Natural killer cell (primary cell): ENCODE results near the gene PTCD3. TPM values are rescaled to one million over a fixed set of nuclear protein-coding genes. Genes with fewer than 3 reads are reported as not detected.

ENCODE experiments used
- ATAC-seq, 3 donors: fragments of 150-1000 bp in 2 of 3; fragments of 200-7000 bp in 1 of 3; cut with Tn5 transposase; 1 replicate in 1 of 3; 2 replicates in 2 of 3; pipeline ENCODE4 v1.10.0; 2021; ENCODE audit warnings: mild to moderate bottlenecking in 2 of 3, moderate library complexity in 2 of 3
- DNase-seq, 2 donors: peaks; one replicate each; pipeline versions ENCODE4 v3.0.0 to v3.0.0-alpha.2; 2013 to 2021; ENCODE audit warnings: mixed read lengths in 1 of 2
- H3K27ac ChIP-seq: one replicate; pipeline ENCODE4 v1.5.1; 2013; ENCODE audit warnings: mild to moderate bottlenecking, low read length
- H3K27me3 ChIP-seq: one replicate; pipeline ENCODE4 v1.6.1; 2013; ENCODE audit warnings: low read length; ENCODE audit not compliant: control insufficient read depth, insufficient read depth
- H3K36me3 ChIP-seq: one replicate; pipeline ENCODE4 v1.6.1; 2013; ENCODE audit warnings: low read length; ENCODE audit not compliant: control insufficient read depth, insufficient read depth
- H3K4me1 ChIP-seq: one replicate; pipeline ENCODE4 v1.6.1; 2013; ENCODE audit warnings: low read length; ENCODE audit not compliant: control insufficient read depth, insufficient read depth
- H3K4me3 ChIP-seq: one replicate; pipeline ENCODE4 v1.5.1; 2013; ENCODE audit warnings: low read length
- H3K9me3 ChIP-seq: one replicate; pipeline ENCODE4 v1.6.1; 2013; ENCODE audit warnings: low read length; ENCODE audit not compliant: control insufficient read depth, insufficient read depth
- H3K27ac Mint-ChIP-seq, 2 donors: one replicate each; pipeline ENCODE4 v1.8.0; 2022; ENCODE audit warnings: mild to moderate bottlenecking in 2 of 2, mixed read lengths in 2 of 2, moderate library complexity in 1 of 2
- H3K27me3 Mint-ChIP-seq, 2 donors: one replicate each; pipeline ENCODE4 v1.8.0; 2022; ENCODE audit warnings: low read depth in 2 of 2, mixed read lengths in 2 of 2
- H3K36me3 Mint-ChIP-seq: one replicate; pipeline ENCODE4 v1.8.0; 2022; ENCODE audit warnings: mixed read lengths
- H3K4me1 Mint-ChIP-seq, 2 donors: one replicate each; pipeline ENCODE4 v1.8.0; 2022; ENCODE audit warnings: mixed read lengths in 2 of 2
- H3K4me3 Mint-ChIP-seq: one replicate; pipeline ENCODE4 v1.8.0; 2022; ENCODE audit warnings: mild to moderate bottlenecking, moderate library complexity, mixed read lengths
- H3K9me3 Mint-ChIP-seq, 2 donors: one replicate each; pipeline ENCODE4 v1.8.0; 2022; ENCODE audit warnings: mixed read lengths in 2 of 2
- WGBS: methylation state at CpG from one replicate; pipeline ENCODE4 v1.1.7; 2013; ENCODE audit warnings: missing lambda C conversion rate; ENCODE audit not compliant: insufficient coverage; 5-methylcytosine and 5-hydroxymethylcytosine counted together
- intact Hi-C: fragments of 100-400 bp; cut with micrococcal nuclease; formaldehyde crosslinking; loops from one replicate; pipeline ENCODE4 v1.14.2; 2022
- total RNA-seq, 4 donors: library from RNA; stranded (reverse); fragments of 120-200 nt in 1 of 4; gene quantifications; one replicate each; pipeline versions ENCODE4 v1.2.3 to v1.2.4, GENCODE V29; 2013 to 2022
- TF ChIP-seq, protein P1 (sequence below): fragments of 200-600 bp; IDR thresholded peaks from one replicate; pipeline ENCODE4 v1.8.0; 2022; ENCODE audit warnings: antibody characterized with exemption

The PTCD3 gene
- total RNA-seq, 3 donors from 2014 or later (not counting 1 experiment from before 2014, with no cell fraction given), result 115 to 146 (median 128) TPM

DNA sequence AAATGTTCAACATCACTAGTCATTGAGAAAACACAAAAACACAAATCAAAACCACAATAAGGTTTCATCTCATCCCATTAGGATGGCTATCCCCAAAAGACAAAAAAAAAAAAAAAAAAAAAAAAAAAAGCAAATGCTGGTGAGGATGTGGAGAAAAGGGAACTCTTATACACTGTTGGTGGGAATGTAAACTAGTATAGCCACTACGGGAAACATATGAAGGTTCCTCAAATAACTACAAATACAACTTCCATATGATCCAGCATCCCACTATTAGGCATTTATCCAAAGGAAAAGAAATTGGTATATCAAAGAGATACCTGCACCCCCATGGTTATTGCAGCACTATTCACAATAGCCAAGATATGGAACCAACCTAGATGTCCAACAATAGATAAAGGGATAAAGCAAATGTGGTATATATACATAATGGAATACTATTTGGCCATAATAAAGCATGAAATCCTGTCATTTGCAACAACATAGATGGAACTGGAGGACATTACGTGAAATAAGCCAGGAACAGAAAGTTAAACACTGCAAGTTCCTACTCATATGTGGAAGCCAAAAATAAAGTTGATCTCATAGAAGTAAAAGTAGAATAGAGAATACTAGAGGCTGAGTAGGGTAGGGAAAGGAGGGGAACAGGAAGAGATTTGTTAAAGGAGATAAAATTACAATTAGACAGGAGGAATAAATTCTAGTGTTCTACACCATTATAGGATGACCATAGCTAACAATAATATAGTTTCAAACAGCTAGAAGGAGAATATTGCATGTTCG is 8.7 kb upstream of the PTCD3 start:
- no peaks in the 10 kb centered on the region for H3K27me3 Mint-ChIP-seq
- TF ChIP-seq, protein P1, sequence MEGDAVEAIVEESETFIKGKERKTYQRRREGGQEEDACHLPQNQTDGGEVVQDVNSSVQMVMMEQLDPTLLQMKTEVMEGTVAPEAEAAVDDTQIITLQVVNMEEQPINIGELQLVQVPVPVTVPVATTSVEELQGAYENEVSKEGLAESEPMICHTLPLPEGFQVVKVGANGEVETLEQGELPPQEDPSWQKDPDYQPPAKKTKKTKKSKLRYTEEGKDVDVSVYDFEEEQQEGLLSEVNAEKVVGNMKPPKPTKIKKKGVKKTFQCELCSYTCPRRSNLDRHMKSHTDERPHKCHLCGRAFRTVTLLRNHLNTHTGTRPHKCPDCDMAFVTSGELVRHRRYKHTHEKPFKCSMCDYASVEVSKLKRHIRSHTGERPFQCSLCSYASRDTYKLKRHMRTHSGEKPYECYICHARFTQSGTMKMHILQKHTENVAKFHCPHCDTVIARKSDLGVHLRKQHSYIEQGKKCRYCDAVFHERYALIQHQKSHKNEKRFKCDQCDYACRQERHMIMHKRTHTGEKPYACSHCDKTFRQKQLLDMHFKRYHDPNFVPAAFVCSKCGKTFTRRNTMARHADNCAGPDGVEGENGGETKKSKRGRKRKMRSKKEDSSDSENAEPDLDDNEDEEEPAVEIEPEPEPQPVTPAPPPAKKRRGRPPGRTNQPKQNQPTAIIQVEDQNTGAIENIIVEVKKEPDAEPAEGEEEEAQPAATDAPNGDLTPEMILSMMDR, result no peak
- Histone ChIP-seq H3K4me1 (no peaks in the 10 kb centered on the region), H3K9me3 (no peaks in the 10 kb centered on the region), H3K4me3 (no peak overlapping the region), H3K27me3 (no peaks in the 10 kb centered on the region), H3K27ac (no peak overlapping the region), H3K36me3 (peaks cover 48% of the 10 kb centered on the region)
- WGBS, result 93% methylated on average over 1 of the region's 3 CpGs
- H3K9me3 Mint-ChIP-seq, result no peaks in the 10 kb centered on the region
- peaks cover 7 to 10% of the 10 kb centered on the region in 2 donors for H3K4me1 Mint-ChIP-seq
- ATAC-seq (no peak), DNase-seq (no peak)
- no peak overlapping the region for H3K4me3 Mint-ChIP-seq
- H3K27ac Mint-ChIP-seq, result no peak overlapping the region
- peaks cover 28% of the 10 kb centered on the region for H3K36me3 Mint-ChIP-seq
- intact Hi-C loops, result no loop called here

DNA sequence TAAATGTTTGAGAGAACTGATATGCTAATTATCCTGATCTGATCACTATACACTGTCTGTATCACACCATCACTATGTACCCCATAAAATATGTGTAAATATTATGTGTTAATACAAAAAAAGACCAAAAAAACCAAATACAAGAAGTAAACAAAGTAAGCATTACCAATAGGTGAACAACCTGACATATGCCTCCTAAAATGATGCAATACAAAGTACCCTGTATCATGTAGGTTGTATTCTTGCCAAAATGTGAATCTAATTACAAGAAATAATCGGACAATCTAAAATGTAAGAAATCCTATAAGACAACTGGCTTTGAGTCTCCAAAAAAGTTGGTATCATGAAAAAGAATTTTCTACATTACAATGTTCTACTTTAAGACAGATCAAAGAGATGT is 8.1 kb upstream of the PTCD3 start:
- Histone ChIP-seq H3K4me3 (no peak overlapping the region), H3K27ac (no peak overlapping the region), H3K36me3 (peaks cover 46% of the 10 kb centered on the region), H3K4me1 (no peaks in the 10 kb centered on the region), H3K27me3 (no peaks in the 10 kb centered on the region), H3K9me3 (no peaks in the 10 kb centered on the region)
- Mint-ChIP-seq H3K27me3 (no peaks in the 10 kb centered on the region), H3K27ac (no peak overlapping the region), H3K9me3 (no peaks in the 10 kb centered on the region), H3K4me1 (peaks cover 12 to 14% of the 10 kb centered on the region in 2 donors), H3K36me3 (peaks cover 28% of the 10 kb centered on the region), H3K4me3 (no peak overlapping the region)
- TF ChIP-seq, protein P1, result no peak
- DNase-seq (no peak), ATAC-seq (no peak)
- no CpG with 5 or more reads among the region's 1 CpG for WGBS
- intact Hi-C loops, result no loop called here

DNA sequence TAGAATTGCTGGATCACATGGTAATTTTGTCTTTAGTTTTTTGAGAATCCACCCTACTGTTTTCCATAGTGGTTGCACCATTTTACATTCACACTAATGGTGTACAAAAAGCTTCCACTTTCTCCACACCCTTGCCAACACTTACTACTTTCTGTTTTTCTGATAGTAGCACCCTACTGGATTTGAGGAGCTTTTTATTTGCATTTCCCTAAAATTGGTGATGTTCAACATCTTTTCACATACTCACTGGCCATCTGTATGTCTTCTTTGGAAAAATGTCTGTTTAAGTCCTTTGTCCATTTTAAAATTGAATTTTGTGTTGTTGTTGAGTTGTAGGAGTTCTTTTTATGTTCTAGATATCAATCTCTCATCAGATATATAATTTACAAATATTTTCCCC is 3.9 kb upstream of the PTCD3 start:
- no peak overlapping the region for H3K27ac ChIP-seq
- ATAC-seq, result no peak
- Mint-ChIP-seq H3K4me1 (peaks cover 45 to 49% of the 10 kb centered on the region in 2 donors), H3K9me3 (no peaks in the 10 kb centered on the region), H3K27ac (no peak overlapping the region), H3K36me3 (peaks cover 15% of the 10 kb centered on the region), H3K27me3 (no peaks in the 10 kb centered on the region), H3K4me3 (no peak overlapping the region)
- TF ChIP-seq, protein P1, result no peak
- no peak overlapping the region for H3K4me3 ChIP-seq
- H3K27me3 ChIP-seq, result no peaks in the 10 kb centered on the region
- DNase-seq, result no peak
- peaks cover 9% of the 10 kb centered on the region for H3K4me1 ChIP-seq
- peaks cover 26% of the 10 kb centered on the region for H3K36me3 ChIP-seq
- H3K9me3 ChIP-seq, result no peaks in the 10 kb centered on the region
- intact Hi-C loops, result loop anchor here (10.0 kb wide), 1 partner anchor 377 kb away; no protein-coding TSS in a partner anchor
